MM.1S (cell line): ENCODE results near the gene FOXC1.

Source experiments
- DNase-seq: peaks from one replicate; pipeline ENCODE4 v3.0.0-alpha.2; 2015
- H2AFZ ChIP-seq: fragments of 300-600 bp; sonication (generic); 2 replicates; pipeline ENCODE4 v1.6.0; 2016; ENCODE audit warnings: antibody characterized with exemption, low read length
- H3F3A ChIP-seq: fragments of 300-600 bp; sonication (generic); 2 replicates; pipeline ENCODE4 v1.6.1; 2016; ENCODE audit warnings: mild to moderate bottlenecking, antibody characterized with exemption, low read length, moderate library complexity, mixed read lengths; ENCODE audit not compliant: insufficient read depth
- H3K27ac ChIP-seq: fragments of 300-600 bp; sonication (generic); 2 replicates; pipeline ENCODE4 v1.5.1; 2016; ENCODE audit warnings: mild to moderate bottlenecking, low read length
- H3K27me3 ChIP-seq: fragments of 300-600 bp; sonication (generic); replicated peaks from 2 replicates; pipeline ENCODE4 v1.6.0; 2016; ENCODE audit warnings: low read length; ENCODE audit not compliant: insufficient read depth
- H3K36me3 ChIP-seq: fragments of 300-600 bp; sonication (generic); replicated peaks from 2 replicates; pipeline ENCODE4 v1.6.1; 2016; ENCODE audit warnings: mild to moderate bottlenecking, low read length, mixed read lengths; ENCODE audit not compliant: insufficient read depth
- H3K4me1 ChIP-seq: fragments of 300-600 bp; sonication (generic); 2 replicates; pipeline ENCODE4 v1.6.1; 2016; ENCODE audit warnings: low read length, mixed read lengths
- H3K4me2 ChIP-seq: fragments of 300-600 bp; sonication (generic); 2 replicates; pipeline ENCODE4 v1.6.0; 2016; ENCODE audit warnings: low read depth, low read length
- H3K4me3 ChIP-seq: fragments of 300-600 bp; sonication (generic); 2 replicates; pipeline ENCODE4 v1.5.1; 2016; ENCODE audit warnings: low read length, mixed read lengths
- H3K79me2 ChIP-seq: fragments of 300-600 bp; sonication (generic); 2 replicates; pipeline ENCODE4 v1.6.1; 2016; ENCODE audit warnings: mixed run types, low read length, mixed read lengths
- H3K9ac ChIP-seq: fragments of 300-600 bp; sonication (generic); 2 replicates; pipeline ENCODE4 v1.6.1; 2016; ENCODE audit warnings: low read length, mixed read lengths
- H3K9me2 ChIP-seq: fragments of 300-600 bp; sonication (generic); replicated peaks from 2 replicates; pipeline ENCODE4 v1.6.1; 2016; ENCODE audit warnings: mild to moderate bottlenecking, low read length, mixed read lengths; ENCODE audit not compliant: insufficient read depth
- H3K9me3 ChIP-seq: fragments of 300-600 bp; sonication (generic); replicated peaks from 2 replicates; pipeline ENCODE4 v1.6.1; 2016; ENCODE audit warnings: mild to moderate bottlenecking, low read length, mixed read lengths; ENCODE audit not compliant: insufficient read depth
- H4K20me1 ChIP-seq: fragments of 300-600 bp; sonication (generic); 2 replicates; pipeline ENCODE4 v1.6.1; 2016; ENCODE audit warnings: mild to moderate bottlenecking, low read length, moderate library complexity, mixed read lengths; ENCODE audit not compliant: insufficient read depth
- EZH2 ChIP-seq: fragments of 300-600 bp; sonication (generic); optimal IDR thresholded peaks from 2 replicates; pipeline ENCODE3; 2017; ENCODE audit warnings: low read depth, mild to moderate bottlenecking, antibody characterized with exemption, low read length, mixed read lengths
- EZH2phosphoT487 ChIP-seq: fragments of 300-600 bp; sonication (generic); IDR thresholded peaks from 2 replicates; pipeline ENCODE4 v1.6.1; 2018; ENCODE audit warnings: antibody characterized with exemption, low read length
- TF ChIP-seq, protein P1 (sequence below): fragments of 300-600 bp; sonication (generic); IDR thresholded peaks from 2 replicates; pipeline ENCODE4 v1.5.1; 2016; ENCODE audit warnings: antibody characterized with exemption, low read length, mixed read lengths

FOXC1 gene

DNA sequence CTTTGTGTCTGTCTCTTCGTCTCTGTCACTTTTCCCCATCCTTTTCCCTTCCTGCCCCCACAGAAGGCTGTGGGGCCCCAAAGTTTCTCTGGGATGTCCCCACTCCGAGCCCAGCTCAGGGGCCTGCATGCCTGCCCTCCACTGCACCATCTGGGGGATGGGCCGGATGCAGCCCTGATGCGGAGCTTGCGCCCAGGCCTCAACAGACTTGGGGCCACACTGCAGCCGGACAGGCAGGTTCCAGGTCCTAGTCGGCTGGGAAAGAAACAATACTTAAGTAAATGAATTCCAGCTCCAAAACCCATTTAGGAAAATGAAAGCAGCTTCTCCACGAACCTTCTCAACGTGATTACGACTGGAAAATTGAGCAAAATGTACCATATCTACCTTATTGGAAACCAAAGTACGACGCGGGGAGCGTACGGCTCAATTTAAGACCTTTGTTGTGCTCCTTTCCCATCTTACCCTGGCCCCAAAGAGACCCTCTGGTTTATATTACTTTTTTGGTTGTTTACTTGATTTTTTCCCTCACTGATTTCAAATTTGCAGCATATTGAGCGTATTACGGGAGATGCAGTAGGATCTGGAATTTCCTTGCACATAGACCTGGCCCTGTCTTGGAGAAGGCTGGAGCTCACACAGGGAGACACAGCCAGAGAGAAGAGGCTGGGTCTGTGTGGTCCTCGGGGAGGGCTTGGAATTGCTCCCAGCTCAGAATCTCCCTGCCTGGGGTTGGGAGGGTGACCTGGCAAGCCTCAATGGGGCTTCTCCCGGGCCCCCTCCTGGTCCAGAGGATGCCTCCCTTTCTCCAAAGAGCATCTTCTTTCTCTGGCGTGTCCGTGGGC lies 8.0 kb downstream of the FOXC1 start:
- no peaks in the 10 kb centered on the region for H3K9me3 ChIP-seq
- no peak overlapping the region for H3K4me2 ChIP-seq
- H3K27me3 ChIP-seq: no peaks in the 10 kb centered on the region

DNA sequence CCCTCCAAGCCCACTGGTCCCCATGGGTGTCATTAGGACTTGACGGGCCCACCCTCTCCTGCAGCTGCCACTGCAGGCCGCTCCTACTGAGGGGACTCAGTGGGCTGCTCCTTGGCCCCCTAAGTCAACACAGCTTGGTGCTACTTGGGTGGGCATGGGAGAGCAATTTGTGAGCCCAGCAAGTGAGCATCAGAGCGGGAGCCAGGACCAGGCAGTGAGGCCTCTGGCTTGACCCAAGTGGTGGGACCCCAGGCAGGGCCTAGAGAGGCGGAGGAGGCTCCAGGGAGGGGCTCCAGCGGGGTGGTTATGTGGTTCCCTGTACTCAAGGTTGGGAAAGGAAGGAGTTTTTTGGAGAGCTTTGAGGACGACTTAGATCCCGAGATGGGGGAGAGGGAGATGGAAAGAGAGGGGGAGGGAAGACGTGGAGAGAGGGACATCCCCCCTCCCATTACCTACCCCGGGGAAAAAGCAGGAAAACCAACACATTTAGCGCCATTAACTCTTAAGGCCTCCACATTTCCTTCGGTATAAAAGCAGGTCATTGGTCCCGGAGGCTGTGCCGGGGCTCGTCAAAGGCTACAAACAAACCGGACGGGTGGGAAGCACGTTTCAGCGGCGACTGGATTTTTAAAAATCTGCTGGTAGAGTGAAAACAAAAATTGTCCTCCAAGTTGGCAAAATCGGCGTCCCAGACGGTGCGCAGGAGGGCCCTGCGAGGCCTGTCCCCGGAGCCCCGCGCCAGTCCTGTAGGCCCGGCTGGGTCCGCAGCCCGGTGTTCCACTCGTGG lies 8.8 kb downstream of the FOXC1 start:
- no peaks in the 10 kb centered on the region for H3K9me3 ChIP-seq
- no peak for DNase-seq
- H3K4me2 ChIP-seq: no peak overlapping the region
- H3K36me3 ChIP-seq: no peaks in the 10 kb centered on the region
- no peak overlapping the region for H3K27ac ChIP-seq
- no peak overlapping the region for H3K4me3 ChIP-seq
- H3K27me3 ChIP-seq: no peaks in the 10 kb centered on the region
- H4K20me1 ChIP-seq: no peaks in the 10 kb centered on the region
- H3F3A ChIP-seq: no peaks in the 10 kb centered on the region
- H2AFZ ChIP-seq: no peak overlapping the region
- no peaks in the 10 kb centered on the region for H3K79me2 ChIP-seq
- H3K4me1 ChIP-seq: no peaks in the 10 kb centered on the region
- TF ChIP-seq EZH2phosphoT487 (no peak), EZH2 (no peak)
- TF ChIP-seq, protein P1, sequence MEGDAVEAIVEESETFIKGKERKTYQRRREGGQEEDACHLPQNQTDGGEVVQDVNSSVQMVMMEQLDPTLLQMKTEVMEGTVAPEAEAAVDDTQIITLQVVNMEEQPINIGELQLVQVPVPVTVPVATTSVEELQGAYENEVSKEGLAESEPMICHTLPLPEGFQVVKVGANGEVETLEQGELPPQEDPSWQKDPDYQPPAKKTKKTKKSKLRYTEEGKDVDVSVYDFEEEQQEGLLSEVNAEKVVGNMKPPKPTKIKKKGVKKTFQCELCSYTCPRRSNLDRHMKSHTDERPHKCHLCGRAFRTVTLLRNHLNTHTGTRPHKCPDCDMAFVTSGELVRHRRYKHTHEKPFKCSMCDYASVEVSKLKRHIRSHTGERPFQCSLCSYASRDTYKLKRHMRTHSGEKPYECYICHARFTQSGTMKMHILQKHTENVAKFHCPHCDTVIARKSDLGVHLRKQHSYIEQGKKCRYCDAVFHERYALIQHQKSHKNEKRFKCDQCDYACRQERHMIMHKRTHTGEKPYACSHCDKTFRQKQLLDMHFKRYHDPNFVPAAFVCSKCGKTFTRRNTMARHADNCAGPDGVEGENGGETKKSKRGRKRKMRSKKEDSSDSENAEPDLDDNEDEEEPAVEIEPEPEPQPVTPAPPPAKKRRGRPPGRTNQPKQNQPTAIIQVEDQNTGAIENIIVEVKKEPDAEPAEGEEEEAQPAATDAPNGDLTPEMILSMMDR: no peak
- no peaks in the 10 kb centered on the region for H3K9me2 ChIP-seq
- no peak overlapping the region for H3K9ac ChIP-seq

More for the DNA sequence above, 8.0 kb downstream of the FOXC1 start:
- Histone ChIP-seq H3K27ac (no peak overlapping the region), H3K4me3 (no peak overlapping the region), H3K79me2 (no peaks in the 10 kb centered on the region), H3K9ac (no peak overlapping the region), H3K36me3 (no peaks in the 10 kb centered on the region), H3F3A (no peaks in the 10 kb centered on the region), H3K4me1 (no peaks in the 10 kb centered on the region), H4K20me1 (no peaks in the 10 kb centered on the region), H2AFZ (no peak overlapping the region), H3K9me2 (no peaks in the 10 kb centered on the region)
- DNase-seq: no peak
- TF ChIP-seq, protein P1: no peak
- TF ChIP-seq EZH2 (no peak), EZH2phosphoT487 (no peak)

DNA sequence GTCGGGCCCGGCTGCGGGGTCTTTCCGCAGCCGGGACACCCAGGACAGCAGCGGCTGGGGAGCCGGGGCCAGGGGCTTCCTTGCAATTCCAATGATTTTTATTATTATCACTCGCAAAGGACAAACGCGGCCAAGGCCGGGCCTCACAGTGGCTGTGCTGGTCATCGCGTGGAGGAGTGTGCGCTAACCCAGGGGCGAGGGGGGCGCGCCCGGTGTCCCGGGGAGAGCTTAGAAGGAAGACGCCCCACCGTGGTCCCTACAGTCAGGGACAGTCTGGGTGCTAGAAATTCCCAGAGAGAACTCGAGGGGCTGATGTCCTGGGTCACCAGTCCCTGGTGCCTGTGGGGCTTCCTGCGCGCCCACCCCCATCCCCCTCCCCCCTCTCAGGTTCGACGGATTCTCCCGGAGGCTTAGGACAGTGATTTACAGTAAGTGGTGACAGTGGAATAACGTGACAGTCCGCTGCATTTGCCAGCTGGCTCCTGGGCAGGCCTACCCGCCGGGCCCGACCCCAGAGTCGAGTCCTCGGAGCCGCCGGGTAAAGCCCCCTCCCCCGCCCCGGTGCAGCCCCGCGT lies 9.5 kb downstream of the FOXC1 start:
- Histone ChIP-seq H3K9ac (no peak overlapping the region), H3K27ac (no peak overlapping the region), H3K4me3 (no peak overlapping the region), H3K9me3 (no peaks in the 10 kb centered on the region), H3K36me3 (no peaks in the 10 kb centered on the region), H3K27me3 (no peaks in the 10 kb centered on the region), H3K79me2 (no peaks in the 10 kb centered on the region), H3K4me1 (no peaks in the 10 kb centered on the region), H3F3A (no peaks in the 10 kb centered on the region), H3K9me2 (no peaks in the 10 kb centered on the region), H4K20me1 (no peaks in the 10 kb centered on the region), H2AFZ (no peak overlapping the region), H3K4me2 (no peak overlapping the region)
- TF ChIP-seq, protein P1: no peak
- TF ChIP-seq EZH2 (no peak), EZH2phosphoT487 (no peak)
- no peak for DNase-seq
